ENCODE measurements around the gene LRRC45. TPM values are rescaled to one million over a fixed set of nuclear protein-coding genes. Genes with fewer than 3 reads are reported as not detected.

The LRRC45 gene
- polyA plus RNA-seq, 1 experiment: 3.4 TPM

GRCh38 chr17:82011617-82012187 is 11.4 kb upstream of the LRRC45 start:
- CTCF ChIA-PET: no interaction called here
- H3K9me3 ChIP-seq (ENCODE audit: control insufficient read depth, insufficient read depth, low read length): no peaks in the 10 kb centered on the region; the same call in 1 of the 2 replicates
- H3K4me3 ChIP-seq (ENCODE audit: low read depth, low read length): no peak overlapping the region

GRCh38 chr17:82012261-82012639 is 10.9 kb upstream of the LRRC45 start:
- Histone ChIP-seq H3K27me3 (ENCODE audit: control insufficient read depth, insufficient read depth, low read length) (no peaks in the 10 kb centered on the region), H3K27ac (ENCODE audit: low read depth, low read length) (no peak overlapping the region), H3K9me3 (ENCODE audit: control insufficient read depth, insufficient read depth, low read length) (no peaks in the 10 kb centered on the region; the same call in 1 of the 2 replicates), H3K4me3 (ENCODE audit: low read depth, low read length) (no peak overlapping the region)
- no peak for DNase-seq (ENCODE audit: low read depth, low spot score)
- ChIA-PET POLR2A (no interaction called here), CTCF (no interaction called here)
- TF ChIP-seq CTCF (IDR thresholded peaks at IDR 0.05; ENCODE audit: low read depth, low read length): no peak

More at GRCh38 chr17:82011617-82012187, 11.4 kb upstream of the LRRC45 start:
- POLR2A ChIA-PET: no interaction called here
- no peak for DNase-seq (ENCODE audit: low read depth, low spot score)
- Histone ChIP-seq H3K27me3 (ENCODE audit: control insufficient read depth, insufficient read depth, low read length) (no peaks in the 10 kb centered on the region), H3K27ac (ENCODE audit: low read depth, low read length) (no peak overlapping the region)
- TF ChIP-seq CTCF (IDR thresholded peaks at IDR 0.05; ENCODE audit: low read depth, low read length): no peak

- Histone ChIP-seq H3K4me3 (ENCODE audit: low read depth, low read length) (no peak overlapping the region), H3K27ac (ENCODE audit: low read depth, low read length) (no peak overlapping the region), H3K9me3 (ENCODE audit: control insufficient read depth, insufficient read depth, low read length) (no peaks in the 10 kb centered on the region; the same call in 1 of the 2 replicates), H3K27me3 (ENCODE audit: control insufficient read depth, insufficient read depth, low read length) (no peaks in the 10 kb centered on the region)
- no peak for TF ChIP-seq CTCF (IDR thresholded peaks at IDR 0.05; ENCODE audit: low read depth, low read length)
- POLR2A ChIA-PET: no interaction called here
- DNase-seq (ENCODE audit: low read depth, low spot score): no peak
- CTCF ChIA-PET: no interaction called here
Measured at GRCh38 chr17:82012640-82013295, 10.3 kb upstream of the LRRC45 start.

GRCh38 chr17:82013341-82013740 is 9.8 kb upstream of the LRRC45 start:
- ChIA-PET POLR2A (no interaction called here), CTCF (no interaction called here)
- TF ChIP-seq CTCF (IDR thresholded peaks at IDR 0.05; ENCODE audit: low read depth, low read length): no peak
- H3K9me3 ChIP-seq (ENCODE audit: control insufficient read depth, insufficient read depth, low read length): no peaks in the 10 kb centered on the region; the same call in 1 of the 2 replicates
- H3K27ac ChIP-seq (ENCODE audit: low read depth, low read length): no peak overlapping the region
- no peak for DNase-seq (ENCODE audit: low read depth, low spot score)
- no peaks in the 10 kb centered on the region for H3K27me3 ChIP-seq (ENCODE audit: control insufficient read depth, insufficient read depth, low read length)
- no peak overlapping the region for H3K4me3 ChIP-seq (ENCODE audit: low read depth, low read length)

- no peak for TF ChIP-seq CTCF (IDR thresholded peaks at IDR 0.05; ENCODE audit: low read depth, low read length)
- DNase-seq (ENCODE audit: low read depth, low spot score): no peak
- Histone ChIP-seq H3K27ac (ENCODE audit: low read depth, low read length) (no peak overlapping the region), H3K9me3 (ENCODE audit: control insufficient read depth, insufficient read depth, low read length) (no peaks in the 10 kb centered on the region; the same call in 1 of the 2 replicates), H3K27me3 (ENCODE audit: control insufficient read depth, insufficient read depth, low read length) (no peaks in the 10 kb centered on the region), H3K4me3 (ENCODE audit: low read depth, low read length) (no peak overlapping the region)
- CTCF ChIA-PET: interaction anchor here (1.2 kb wide), 1 partner anchor 54 kb away, joined by 4 read pairs; no protein-coding TSS in a partner anchor
- POLR2A ChIA-PET: no interaction called here
Measured at GRCh38 chr17:82013772-82014321, 9.3 kb upstream of the LRRC45 start.

Data from AG04450 (cell line).